Measurements from ENCODE around the gene GDAP2.

- TF ChIP-seq BHLHE40 (IDR thresholded peaks at IDR 0.05; ENCODE audit: low read depth, low read length) (no peak), CTCF (conservative IDR thresholded peaks at IDR 0.05; ENCODE audit: low read depth, low read length) (no peak), RAD21 (IDR thresholded peaks at IDR 0.05; ENCODE audit: low read length) (no peak), POLR2A (IDR thresholded peaks at IDR 0.05; ENCODE audit: low read depth, low read length) (no peak), CHD1 (IDR thresholded peaks at IDR 0.05; ENCODE audit: low read depth, low read length) (no peak), FOS (IDR thresholded peaks at IDR 0.05; ENCODE audit: low read depth, low read length) (no peak), USF2 (IDR thresholded peaks at IDR 0.05; ENCODE audit: low read depth, low read length) (no peak)
Observed at GRCh38 chr1:117904485-117904884, 24.9 kb downstream of the GDAP2 start.
